HCT116 (cell line): ENCODE measurements around the gene PITRM1. TPM values are rescaled to one million over a fixed set of nuclear protein-coding genes. Genes with fewer than 3 reads are reported as not detected.

ENCODE experiments used
- ATAC-seq: fragments of 200-7000 bp; cut with Tn5 transposase; 2 replicates; pipeline ENCODE4 v1.9.1; 2020; ENCODE audit warnings: mild to moderate bottlenecking, moderate library complexity
- BruUV-seq: library from RNA; stranded (reverse); fragments of 400-500 nt; replicated peaks from 2 replicates; lab custom pipeline; 2021; lab: Mats Ljungman, UMichigan
- CTCF ChIA-PET: fragments of 300-600 bp; sonication (Branson Sonifier 250); formaldehyde crosslinking; loops from one replicate; lab custom pipeline; 2021; ENCODE audit warnings: antibody characterized with exemption; lab: Charles Lee
- POLR2A ChIA-PET: fragments of 300-600, 350-600 bp; sonication (Branson Sonifier 250); formaldehyde crosslinking; loops from one replicate; lab custom pipeline; 2021; ENCODE audit warnings: antibody characterized with exemption; lab: Charles Lee
- RAD21 ChIA-PET, 2 experiments: fragments of 300-600 bp; sonication (Branson Sonifier 250); formaldehyde crosslinking; loops; one replicate each; lab custom pipeline; 2023; ENCODE audit warnings: low total read pairs in 2 of 2; ENCODE audit not compliant: uncharacterized antibody in 2 of 2, unreplicated experiment in 2 of 2, low non-redundant PET in 1 of 2; lab: Charles Lee
- DNase-seq: peaks from one replicate; pipeline ENCODE4 v3.0.0-alpha.2; 2010; ENCODE audit warnings: low read depth, low spot score
- H2AFZ ChIP-seq: fragments of 200-600 bp; shearing (Covaris generic), sonication (generic); 2 replicates; pipeline ENCODE4 v1.6.1; 2017; ENCODE audit warnings: low read depth, mixed run types, mixed read lengths, antibody characterized with exemption, low read length; ENCODE audit not compliant: poor library complexity, severe bottlenecking
- H3K27ac ChIP-seq: 2 replicates; pipeline ENCODE4 v1.5.1; 2012; ENCODE audit warnings: low read depth, low read length
- H3K27me3 ChIP-seq: fragments of 200-600 bp; sonication (generic); 2 replicates; pipeline ENCODE4 v1.6.1; 2016; ENCODE audit warnings: mixed run types, low read length, mixed read lengths; ENCODE audit not compliant: insufficient read depth
- H3K36me3 ChIP-seq, 2 experiments: fragments of 200-500 bp in 1 of 2; fragments of 200-600 bp in 1 of 2; sonication (Bioruptor generic) in 1 of 2; sonication (generic) in 1 of 2; 2 replicates each; pipeline versions ENCODE4 v1.5.1 to v1.6.1; 2014 to 2016; ENCODE audit warnings: low read length in 2 of 2, inconsistent platforms in 1 of 2, mixed read lengths in 1 of 2, mixed run types in 1 of 2; ENCODE audit not compliant: insufficient read depth in 2 of 2, control insufficient read depth in 1 of 2
- H3K4me1 ChIP-seq, 2 experiments: fragments of 200-600 bp in 1 of 2; sonication (generic) in 1 of 2; 2 replicates each; pipeline versions ENCODE4 v1.5.1 to v1.6.1; 2012 to 2017; ENCODE audit warnings: low read length in 2 of 2, inconsistent platforms in 1 of 2, mild to moderate bottlenecking in 1 of 2, mixed read lengths in 1 of 2, mixed run types in 1 of 2, moderate library complexity in 1 of 2; ENCODE audit not compliant: insufficient read depth in 2 of 2, control insufficient read depth in 1 of 2
- H3K4me2 ChIP-seq: fragments of 200-600 bp; sonication (generic); 2 replicates; pipeline ENCODE4 v1.6.1; 2017; ENCODE audit warnings: mixed run types, low read length, mixed read lengths
- H3K4me3 ChIP-seq, 2 experiments: fragments of 200-600 bp in 1 of 2; sonication (generic) in 1 of 2; replicated peaks in 1 of 2; 2 replicates each; pipeline ENCODE4 v1.5.1; 2011 to 2016; ENCODE audit warnings: low read length in 2 of 2, control low read depth in 1 of 2, low read depth in 1 of 2, mild to moderate bottlenecking in 1 of 2, mixed read lengths in 1 of 2, mixed run types in 1 of 2
- H3K79me2 ChIP-seq: fragments of 200-600 bp; sonication (generic); 2 replicates; pipeline ENCODE4 v1.6.1; 2017; ENCODE audit warnings: mild to moderate bottlenecking, mixed run types, low read length, moderate library complexity, mixed read lengths; ENCODE audit not compliant: insufficient read depth
- H3K9ac ChIP-seq: fragments of 200-600 bp; sonication (generic); 2 replicates; pipeline ENCODE4 v1.6.1; 2016; ENCODE audit warnings: low read length, mixed read lengths
- H3K9me2 ChIP-seq: fragments of 200-600 bp; sonication (generic), shearing (Covaris generic); 2 replicates; pipeline ENCODE4 v1.6.1; 2017; ENCODE audit warnings: mixed run types, mild to moderate bottlenecking, moderate library complexity; ENCODE audit not compliant: insufficient read depth
- H3K9me3 ChIP-seq, 2 experiments: fragments of 200-500 bp in 1 of 2; fragments of 200-600 bp in 1 of 2; sonication (Bioruptor generic) in 1 of 2; sonication (generic) in 1 of 2; 2 replicates each; pipeline ENCODE4 v1.6.1; 2014 to 2017; ENCODE audit warnings: low read length in 2 of 2, mixed read lengths in 2 of 2, inconsistent platforms in 1 of 2, low read depth in 1 of 2, mild to moderate bottlenecking in 1 of 2, mixed run types in 1 of 2, moderate library complexity in 1 of 2; ENCODE audit not compliant: control insufficient read depth in 1 of 2, insufficient read depth in 1 of 2
- H4K20me1 ChIP-seq: fragments of 200-600 bp; sonication (generic), shearing (Covaris generic); 2 replicates; pipeline ENCODE4 v1.6.1; 2017; ENCODE audit warnings: mixed run types, mild to moderate bottlenecking, moderate library complexity; ENCODE audit not compliant: insufficient read depth
- FOSL1 ChIP-seq: IDR thresholded peaks from 2 replicates; pipeline ENCODE4 v1.6.1; 2012; ENCODE audit warnings: low read depth
- JUND ChIP-seq: IDR thresholded peaks from 2 replicates; pipeline ENCODE4 v1.6.1; 2012
- POLR2A ChIP-seq: IDR thresholded peaks from 2 replicates; pipeline ENCODE4 v1.7.0; 2011; ENCODE audit warnings: borderline replicate concordance; ENCODE audit not compliant: insufficient read depth, insufficient read length; ENCODE audit errors: extremely low read depth
- TCF7L2 ChIP-seq: IDR thresholded peaks from 2 replicates; pipeline ENCODE4 v1.7.0; 2011; ENCODE audit warnings: borderline replicate concordance, inconsistent platforms; ENCODE audit not compliant: insufficient read depth, insufficient read length; ENCODE audit errors: extremely low read depth
- intact Hi-C: fragments of 100-400 bp; cut with micrococcal nuclease; formaldehyde crosslinking; loops from 2 replicates; pipeline ENCODE4 v1.10.0; 2022
- total RNA-seq: library from RNA; stranded (reverse); gene quantifications from one replicate; pipeline ENCODE4 v1.2.1, GENCODE V29; 2021; ENCODE audit not compliant: unreplicated experiment
- TF ChIP-seq, protein P1 (sequence below), 3 experiments: fragments of 200-600 bp in 1 of 3; sonication (generic) in 1 of 3; IDR thresholded peaks in 2 of 3; conservative IDR thresholded peaks in 1 of 3; 2 replicates each; pipeline ENCODE4 v1.5.1; 2012 to 2017; ENCODE audit warnings: low read depth in 2 of 3, low read length in 2 of 3, antibody characterized with exemption in 1 of 3, borderline replicate concordance in 1 of 3, control low read depth in 1 of 3, mild to moderate bottlenecking in 1 of 3, mixed read lengths in 1 of 3, mixed run types in 1 of 3, moderate library complexity in 1 of 3; ENCODE audit not compliant: insufficient read depth in 1 of 3

Gene PITRM1
- total RNA-seq, 1 experiment from 2014 or later = 59.5 TPM

GRCh38 chr10:3197348-3198003 lies 24.9 kb upstream of the PITRM1 start (continued):
- peak; percentile 15 for TF ChIP-seq TCF7L2

GRCh38 chr10:3196958-3197347 lies 24.4 kb upstream of the PITRM1 start:
- POLR2A ChIA-PET = interaction anchor here (1.1 to 1.4 kb wide), 3 partner anchors 588 to 1574 kb away, joined by 3 to 6 read pairs (median 4); partner anchors contain the start of gene KLF6
- Histone ChIP-seq H3K4me1 (peaks cover 7 to 14% of the 10 kb centered on the region in 2 experiments; a peak in 3 of 4 replicates), H3K79me2 (no peaks in the 10 kb centered on the region), H3K9ac (0 out of 2 replicates have a peak overlapping the region, but pooled peaks have one; percentile 5), H3K4me3 (no peak overlapping the region; a peak in 1 of 4 replicates), H3K9me2 (no peaks in the 10 kb centered on the region), H3K9me3 (no peaks in the 10 kb centered on the region), H3K27ac (no peak overlapping the region), H3K27me3 (peaks cover 24% of the 10 kb centered on the region; the same call in 1 of the 2 replicates), H3K4me2 (peak overlapping the region; percentile 85), H2AFZ (no peak overlapping the region), H3K36me3 (no peaks in the 10 kb centered on the region), H4K20me1 (no peaks in the 10 kb centered on the region)
- ATAC-seq (peak; percentile 12), DNase-seq (no peak)
- no TSS peak for BruUV-seq
- CTCF ChIA-PET = interaction anchor here (1.0 to 1.6 kb wide), 5 partner anchors 90 to 1618 kb away, joined by 3 to 12 read pairs (median 4); no protein-coding TSS in a partner anchor
- intact Hi-C loops = loop anchor here (1.0 to 10.0 kb wide), 4 partner anchors 1318 to 1574 kb away; no protein-coding TSS in a partner anchor
- RAD21 ChIA-PET = no interaction called here
- TF ChIP-seq, protein P1, sequence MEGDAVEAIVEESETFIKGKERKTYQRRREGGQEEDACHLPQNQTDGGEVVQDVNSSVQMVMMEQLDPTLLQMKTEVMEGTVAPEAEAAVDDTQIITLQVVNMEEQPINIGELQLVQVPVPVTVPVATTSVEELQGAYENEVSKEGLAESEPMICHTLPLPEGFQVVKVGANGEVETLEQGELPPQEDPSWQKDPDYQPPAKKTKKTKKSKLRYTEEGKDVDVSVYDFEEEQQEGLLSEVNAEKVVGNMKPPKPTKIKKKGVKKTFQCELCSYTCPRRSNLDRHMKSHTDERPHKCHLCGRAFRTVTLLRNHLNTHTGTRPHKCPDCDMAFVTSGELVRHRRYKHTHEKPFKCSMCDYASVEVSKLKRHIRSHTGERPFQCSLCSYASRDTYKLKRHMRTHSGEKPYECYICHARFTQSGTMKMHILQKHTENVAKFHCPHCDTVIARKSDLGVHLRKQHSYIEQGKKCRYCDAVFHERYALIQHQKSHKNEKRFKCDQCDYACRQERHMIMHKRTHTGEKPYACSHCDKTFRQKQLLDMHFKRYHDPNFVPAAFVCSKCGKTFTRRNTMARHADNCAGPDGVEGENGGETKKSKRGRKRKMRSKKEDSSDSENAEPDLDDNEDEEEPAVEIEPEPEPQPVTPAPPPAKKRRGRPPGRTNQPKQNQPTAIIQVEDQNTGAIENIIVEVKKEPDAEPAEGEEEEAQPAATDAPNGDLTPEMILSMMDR (IDR thresholded peaks at IDR 0.05 in 2 of 3, conservative IDR thresholded peaks at IDR 0.05 in 1 of 3; ENCODE audit: borderline replicate concordance in 1 of 3, insufficient read depth in 1 of 3, low read depth in 2 of 3, low read length in 2 of 3) = no peak
- no peak for TF ChIP-seq FOSL1
- no peak for TF ChIP-seq POLR2A
- TF ChIP-seq JUND = no peak
